ENCODE results near the gene ALDH3B2. TPM values are rescaled to one million over a fixed set of nuclear protein-coding genes. Genes with fewer than 3 reads are reported as not detected.

ALDH3B2 gene
- total and polyA plus RNA-seq, 8 donors: 0.17 to 0.50 (median 0.34) TPM; not detected in 4

DNA sequence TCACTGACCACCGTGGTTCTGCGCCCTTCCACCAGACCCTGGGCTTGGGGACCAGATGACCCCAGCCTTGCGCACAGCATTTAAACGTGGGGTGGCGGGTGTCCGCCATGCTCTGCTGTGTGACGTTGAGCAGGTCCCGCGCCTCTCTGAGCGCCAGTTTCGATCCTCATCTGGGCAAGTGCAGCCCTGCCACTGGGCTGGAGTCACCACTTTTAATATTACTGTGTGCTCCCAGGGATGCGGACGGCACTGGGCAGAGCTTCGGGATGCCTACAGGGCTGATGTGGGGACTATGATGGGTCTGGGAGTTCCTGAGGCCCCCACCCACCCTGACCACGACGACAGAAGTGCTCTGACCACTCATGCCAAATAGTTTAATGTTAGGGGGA is 43.5 kb downstream of the ALDH3B2 start:
- peaks cover 11 to 23% (median 23%) of the 10 kb centered on the region in 3 donors for H3K4me1 ChIP-seq
- DNase-seq (no peak), FAIRE-seq (no peak), ATAC-seq (no peak)
- 52% methylated on average over 16 of the region's 16 CpGs for WGBS, 2 donors
- no peaks in the 10 kb centered on the region for H3K9me3 ChIP-seq
- TF ChIP-seq CTCF (IDR thresholded peaks at IDR 0.05): no peak
- intact Hi-C loops (cut with DNase I): no loop called here
- no peaks in the 10 kb centered on the region for H3K27me3 ChIP-seq
- H3K27ac ChIP-seq: peak overlapping the region; percentile 63 to 89 (median 82)
- H3K4me3 ChIP-seq: peak overlapping the region; percentile 35 to 73 (median 48)
- no peaks in the 10 kb centered on the region for H3K36me3 ChIP-seq

GRCh38 chr11:67630228-67630942 is 44.0 kb downstream of the ALDH3B2 start:
- H3K4me1 ChIP-seq: peaks cover 11 to 23% (median 23%) of the 10 kb centered on the region in 3 donors
- DNase-seq (peak; percentile 98 to 100 (median 99)), ATAC-seq (peak; percentile 81 to 92 (median 84)), FAIRE-seq (no peak)
- H3K27ac ChIP-seq: peak overlapping the region; percentile 84 to 89 (median 86)
- no peaks in the 10 kb centered on the region for H3K36me3 ChIP-seq
- intact Hi-C loops (cut with DNase I): no loop called here
- no peaks in the 10 kb centered on the region for H3K9me3 ChIP-seq
- H3K27me3 ChIP-seq: no peaks in the 10 kb centered on the region
- WGBS, 2 donors: 1% methylated on average over 36 to 70 of the region's 70 CpGs
- TF ChIP-seq CTCF (IDR thresholded peaks at IDR 0.05): peak; percentile 43 to 56 (median 53)
- peak overlapping the region; percentile 42 to 73 (median 54) for H3K4me3 ChIP-seq

DNA sequence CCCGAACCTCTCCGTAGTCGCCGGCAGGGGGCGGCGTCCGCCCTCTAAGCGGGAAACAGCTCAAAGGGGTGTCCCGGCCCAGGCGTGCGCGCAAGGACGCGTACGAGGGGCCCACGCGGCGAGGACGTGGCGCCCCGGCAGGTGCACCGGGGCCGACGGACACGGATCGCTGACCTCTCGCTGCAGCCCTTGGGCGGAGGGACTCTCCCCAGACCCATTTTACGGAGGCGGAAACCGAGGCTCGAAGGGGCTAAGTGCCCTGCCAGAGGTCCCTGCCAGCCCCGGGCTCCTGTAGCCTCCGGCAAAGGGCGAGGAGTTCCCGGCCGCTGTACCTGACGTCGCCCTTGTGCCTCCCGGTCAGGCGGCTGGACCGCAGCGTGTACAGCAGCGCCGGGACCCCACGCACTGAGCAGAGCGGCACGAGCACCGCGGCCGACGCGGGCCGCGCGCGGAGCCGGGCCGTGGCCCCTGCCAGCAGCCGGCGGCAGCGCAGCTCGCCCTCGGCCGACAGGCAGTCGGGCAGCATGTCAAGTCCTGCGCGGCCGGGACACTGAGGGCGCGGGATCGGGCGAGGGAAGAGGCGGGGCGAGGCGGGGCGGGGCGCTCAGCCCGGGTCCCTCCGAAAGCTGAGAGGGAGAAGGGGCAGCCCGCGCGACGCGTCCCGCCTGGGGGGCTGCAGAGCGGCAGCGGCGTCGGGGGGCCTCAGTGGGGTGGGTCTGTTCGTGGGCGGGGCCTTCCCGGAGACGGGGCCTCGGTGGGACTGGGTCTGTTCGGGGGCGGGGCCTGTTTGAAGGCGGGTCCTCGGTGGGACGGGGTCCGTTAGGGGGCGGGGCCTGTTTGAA is 44.8 kb downstream of the ALDH3B2 start, which contains the start of gene NUDT8:
NUDT8 (minus strand) TSS at position 552 of the 842 bp plus-strand sequence; CDS start at position 526, 26 bp downstream.
- WGBS, 2 donors: 1% methylated on average over 81 to 102 of the region's 102 CpGs
- TF ChIP-seq CTCF (IDR thresholded peaks at IDR 0.05): peak; percentile 83 to 86 (median 84)
- intact Hi-C loops (cut with DNase I): loop anchor here in 1 of 3 donors (5.0 kb wide), 1 partner anchor 33 kb away; no protein-coding TSS in a partner anchor
- peak; percentile 60 to 73 (median 63) for ATAC-seq
- peak; percentile 72 to 94 (median 87) for DNase-seq
- Histone ChIP-seq H3K9me3 (no peaks in the 10 kb centered on the region), H3K4me1 (peaks cover 11 to 23% (median 23%) of the 10 kb centered on the region in 3 donors), H3K27ac (peak within 1 kb of the TSS; percentile 84 to 89 (median 86)), H3K27me3 (no peaks in the 10 kb centered on the region), H3K4me3 (peak within 1 kb of the TSS; percentile 42 to 73 (median 54)), H3K36me3 (no peaks in the 10 kb centered on the region)
- no peak for FAIRE-seq

- Histone ChIP-seq H3K36me3 (no peaks in the 10 kb centered on the region), H3K4me3 (peak overlapping the region; percentile 32 to 73 (median 54)), H3K9me3 (no peaks in the 10 kb centered on the region), H3K4me1 (peaks cover 11 to 23% (median 23%) of the 10 kb centered on the region in 3 donors), H3K27me3 (no peaks in the 10 kb centered on the region), H3K27ac (peak overlapping the region in 3 of 4 donors; percentile 84 to 89 (median 87))
- 29 to 34% methylated on average over 25 of the region's 25 CpGs for WGBS, 2 donors
- no peak for ATAC-seq
- FAIRE-seq: no peak
- TF ChIP-seq CTCF (IDR thresholded peaks at IDR 0.05): no peak
- intact Hi-C loops (cut with DNase I): loop anchor here in 1 of 3 donors (5.0 kb wide), 1 partner anchor 33 kb away; no protein-coding TSS in a partner anchor
- DNase-seq: peak in 4 of 6 donors; percentile 26 to 79 (median 52)
Measured at GRCh38 chr11:67628710-67629385, 45.6 kb downstream of the ALDH3B2 start.
